GM19328 (cell line): ENCODE results near the gene FGF4.

Source experiments
- ATAC-seq: cut with Tn5 transposase; IDR thresholded peaks from one replicate; pipeline ENCODE4 v1.9.1; 2021; ENCODE audit warnings: mild to moderate bottlenecking, moderate library complexity; ENCODE audit not compliant: unreplicated experiment

FGF4 gene

DNA sequence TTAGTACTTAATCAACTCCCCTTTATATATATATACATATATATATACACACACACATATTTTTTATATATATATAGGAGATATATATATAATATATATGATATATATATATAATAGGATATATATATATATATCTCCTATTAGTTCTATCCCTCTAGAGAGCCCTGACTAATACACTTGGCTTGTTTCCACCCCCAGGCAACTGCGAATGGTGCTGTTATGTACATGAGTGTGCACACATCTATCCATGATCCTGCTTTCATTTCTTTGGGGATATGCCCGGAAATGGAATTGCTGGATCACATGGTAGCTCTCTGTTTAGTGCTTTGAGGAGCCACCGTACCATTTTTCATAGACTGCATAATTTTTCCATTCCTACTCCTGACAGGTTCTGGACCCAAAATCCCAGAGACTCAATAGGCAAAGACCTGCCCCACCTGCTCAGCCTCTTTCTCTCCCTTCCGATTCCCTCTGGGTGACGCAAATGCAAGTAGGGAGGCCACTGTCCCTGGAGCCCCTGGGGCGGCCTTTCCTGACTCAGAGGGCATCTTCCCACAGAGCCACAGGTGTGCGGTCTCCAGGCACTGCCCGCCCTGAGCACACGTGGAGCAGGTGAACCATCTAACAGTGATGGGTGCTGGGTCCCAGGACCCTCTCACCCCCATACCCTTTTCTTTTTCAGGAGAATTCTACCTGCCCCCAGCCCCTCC, 32.1 kb upstream of the FGF4 start:
- ATAC-seq: no peak

DNA sequence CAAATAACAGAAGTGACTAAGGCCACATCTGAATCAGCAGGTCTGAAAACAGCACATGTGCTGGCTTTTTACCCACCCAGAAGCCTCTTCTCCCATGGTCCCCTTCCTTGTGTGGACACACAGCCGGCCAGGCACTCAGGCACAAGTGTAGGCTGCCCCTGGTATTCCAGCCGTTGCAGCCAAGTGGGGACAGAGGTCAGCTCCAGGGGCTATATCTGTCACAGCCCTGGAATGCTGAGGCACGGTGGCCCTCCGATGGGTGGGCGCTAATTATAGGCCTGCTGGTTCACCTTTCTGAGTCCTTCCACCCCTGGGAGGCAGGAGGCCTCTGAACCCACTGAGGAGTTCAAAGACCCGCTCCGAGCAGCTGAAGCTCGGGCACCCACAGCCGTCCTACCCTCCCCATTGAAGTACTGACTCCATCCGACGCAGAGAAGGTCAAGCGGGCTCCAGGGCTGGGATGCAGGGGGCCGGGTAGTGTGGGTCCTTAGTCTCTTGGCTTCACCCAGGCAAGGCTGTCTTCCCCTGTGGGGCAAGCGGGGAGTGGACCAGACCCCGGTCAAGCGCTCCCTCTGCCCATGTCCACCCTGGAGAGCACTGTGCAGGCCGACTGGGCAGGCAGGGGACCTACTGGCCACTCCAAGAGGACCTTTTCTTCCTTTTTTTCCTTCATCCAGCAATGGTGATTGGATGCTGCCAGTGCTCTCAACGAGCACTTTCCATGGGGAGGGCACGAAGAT, 29.8 kb upstream of the FGF4 start:
- no peak for ATAC-seq

DNA sequence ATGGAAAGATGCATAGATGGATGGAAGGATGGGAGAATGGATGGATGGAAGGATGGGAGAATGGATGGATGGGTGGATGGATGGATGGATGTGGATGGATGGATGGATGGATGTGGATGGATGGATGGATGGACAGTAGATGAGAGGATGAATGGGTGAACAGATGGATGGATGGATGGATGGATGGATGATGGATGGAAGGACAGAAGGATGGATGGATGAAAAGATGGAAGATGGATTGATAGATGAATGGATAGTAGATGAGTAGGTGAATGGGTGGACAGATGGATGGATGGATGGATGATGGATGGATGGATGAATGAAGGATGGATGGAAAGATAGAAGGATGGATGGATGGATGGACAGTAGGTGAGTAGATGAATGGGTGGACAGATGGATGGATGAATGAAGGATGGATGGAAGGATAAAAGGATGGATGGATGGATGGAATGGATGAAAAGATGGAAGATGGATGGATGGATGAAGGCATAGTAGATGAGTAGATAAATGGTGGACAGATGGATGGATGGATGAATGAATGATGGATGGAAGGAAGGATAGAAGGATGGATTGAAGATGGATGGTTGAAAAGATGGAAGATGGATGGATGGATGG, 28.6 kb upstream of the FGF4 start:
- ATAC-seq: no peak

DNA sequence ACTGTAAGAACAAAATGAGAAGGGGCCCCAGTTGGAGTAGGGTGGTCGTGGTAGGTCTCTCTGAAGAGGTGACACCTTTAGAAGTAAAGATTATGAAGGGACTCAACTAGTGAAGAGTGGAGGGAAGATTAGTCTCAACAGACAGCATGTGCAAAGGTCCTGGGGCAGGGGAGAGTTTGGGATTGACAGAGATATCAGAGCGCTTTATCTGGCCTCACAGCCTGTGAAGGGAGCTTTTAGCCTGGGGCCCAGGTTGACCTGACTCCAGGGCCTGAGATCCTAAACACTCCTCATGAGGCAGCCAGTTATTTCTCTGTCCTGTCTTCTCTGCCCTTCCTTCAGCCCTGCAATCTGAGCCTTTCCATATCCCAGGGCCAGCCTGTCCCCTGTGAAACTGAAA, 27.9 kb upstream of the FGF4 start:
- no peak for ATAC-seq

DNA sequence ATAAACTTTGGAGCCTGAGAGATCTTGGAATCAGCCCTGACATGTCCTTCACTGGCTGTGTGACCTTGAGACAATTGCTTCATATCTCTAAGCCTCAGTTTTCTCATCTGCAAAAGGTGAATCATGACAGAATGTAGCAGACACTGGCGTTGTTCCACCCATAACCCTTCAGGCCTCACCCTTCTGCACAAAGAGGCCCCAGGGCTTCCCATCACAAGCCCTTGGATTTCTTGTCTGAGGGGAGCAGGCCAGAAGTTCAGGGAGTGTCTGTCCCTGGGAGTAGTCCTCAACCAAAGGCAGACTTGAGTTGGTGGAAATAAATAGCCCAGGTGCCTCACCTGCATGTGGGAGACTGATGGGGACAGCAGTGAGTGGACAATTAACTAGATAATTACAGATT, 27.4 kb upstream of the FGF4 start:
- ATAC-seq: no peak

DNA sequence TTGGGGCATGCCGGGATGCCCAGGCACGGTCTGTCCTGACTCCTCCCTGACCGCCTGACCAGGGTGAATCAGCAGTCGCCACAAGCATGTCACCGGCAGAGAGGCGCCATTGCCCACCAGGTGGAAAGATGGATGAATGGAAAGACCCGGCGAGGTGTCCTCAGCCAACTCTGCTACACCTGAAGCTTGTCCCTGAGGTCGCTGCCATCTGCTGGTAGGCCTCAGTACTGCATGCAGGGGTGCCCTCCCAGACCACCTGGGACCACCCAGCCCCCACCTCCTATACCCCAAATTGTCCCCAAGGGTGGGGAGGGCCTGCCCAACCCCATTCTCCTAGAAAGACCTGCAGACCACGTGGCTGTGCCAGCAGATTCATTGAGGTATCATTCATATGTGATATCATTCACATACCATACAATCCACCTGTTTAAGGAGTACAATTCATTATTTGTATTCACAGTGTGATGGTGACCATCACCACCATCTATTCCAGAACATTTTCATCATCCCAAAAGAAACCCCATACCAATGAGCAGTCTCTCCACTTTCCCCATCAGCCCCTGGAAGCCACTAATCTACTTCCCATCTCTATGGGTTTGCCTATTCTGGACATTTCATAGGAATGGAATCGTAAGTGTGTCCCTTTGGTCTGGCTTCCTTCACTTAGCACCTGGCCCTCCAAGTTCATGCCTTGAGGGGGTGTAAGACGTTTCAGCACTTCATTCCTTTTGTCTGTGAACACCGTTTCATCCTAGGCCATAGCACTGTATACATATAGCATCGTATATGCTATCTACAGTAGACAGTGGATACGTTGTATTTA, 26.6 kb upstream of the FGF4 start:
- ATAC-seq: no peak

DNA sequence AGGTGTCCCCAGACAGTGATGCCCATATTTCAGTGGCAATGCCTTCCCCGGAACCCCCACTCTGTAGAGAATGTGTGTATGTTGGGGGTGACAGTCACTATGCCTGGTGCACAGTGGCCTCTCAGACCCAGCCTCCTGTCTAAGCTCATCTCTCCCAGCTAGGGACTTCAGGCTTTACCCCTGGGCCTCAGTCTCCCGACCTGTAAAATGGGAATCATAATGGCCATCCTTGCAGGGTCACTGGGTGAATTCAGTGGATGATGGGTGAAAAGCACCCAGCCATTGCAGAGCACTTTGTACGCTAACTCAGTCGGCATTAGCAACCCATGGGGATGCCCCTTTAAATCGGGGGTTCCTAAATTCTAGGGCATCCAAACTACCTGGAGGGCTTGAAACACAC, 25.1 kb upstream of the FGF4 start:
- no peak for ATAC-seq

DNA sequence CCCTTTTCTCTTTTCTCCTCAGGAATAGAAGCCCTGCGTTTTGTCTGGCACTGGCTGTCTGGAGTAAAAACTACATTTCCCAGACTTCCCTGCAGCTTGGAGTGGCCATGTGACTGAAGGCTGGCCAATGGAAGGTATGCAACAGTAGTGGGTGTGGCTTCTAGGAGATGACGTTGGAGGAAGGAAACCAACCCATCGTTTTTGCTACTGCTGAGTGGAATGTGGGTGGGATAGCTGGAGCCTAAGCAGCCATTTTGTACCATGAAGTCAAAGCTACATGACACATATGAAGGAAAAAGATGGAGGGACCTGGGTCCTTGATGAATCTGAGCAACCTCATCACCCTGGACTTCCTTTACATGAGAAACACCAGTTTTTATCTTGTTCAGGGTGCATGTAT, 24.4 kb upstream of the FGF4 start:
- no peak for ATAC-seq

DNA sequence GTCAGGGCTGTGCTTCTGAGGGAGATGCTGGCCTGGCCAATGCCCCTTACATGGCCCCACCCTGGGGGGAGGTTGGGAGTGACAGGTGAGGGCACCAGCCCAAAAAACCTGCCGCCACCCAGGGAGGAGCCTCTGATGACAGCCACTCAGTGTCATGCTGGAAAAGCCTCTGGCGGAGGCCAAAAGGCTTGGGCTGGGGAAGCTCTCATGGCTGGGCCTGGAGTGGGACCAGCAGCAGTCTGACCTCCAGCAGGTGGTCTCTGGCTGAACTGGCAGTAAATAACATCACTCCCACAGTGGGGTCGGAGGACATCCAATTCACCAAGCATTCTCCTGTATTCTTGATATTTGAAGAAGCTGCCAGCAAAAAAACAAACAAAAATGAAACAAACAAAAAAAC, 24.0 kb upstream of the FGF4 start:
- no peak for ATAC-seq

DNA sequence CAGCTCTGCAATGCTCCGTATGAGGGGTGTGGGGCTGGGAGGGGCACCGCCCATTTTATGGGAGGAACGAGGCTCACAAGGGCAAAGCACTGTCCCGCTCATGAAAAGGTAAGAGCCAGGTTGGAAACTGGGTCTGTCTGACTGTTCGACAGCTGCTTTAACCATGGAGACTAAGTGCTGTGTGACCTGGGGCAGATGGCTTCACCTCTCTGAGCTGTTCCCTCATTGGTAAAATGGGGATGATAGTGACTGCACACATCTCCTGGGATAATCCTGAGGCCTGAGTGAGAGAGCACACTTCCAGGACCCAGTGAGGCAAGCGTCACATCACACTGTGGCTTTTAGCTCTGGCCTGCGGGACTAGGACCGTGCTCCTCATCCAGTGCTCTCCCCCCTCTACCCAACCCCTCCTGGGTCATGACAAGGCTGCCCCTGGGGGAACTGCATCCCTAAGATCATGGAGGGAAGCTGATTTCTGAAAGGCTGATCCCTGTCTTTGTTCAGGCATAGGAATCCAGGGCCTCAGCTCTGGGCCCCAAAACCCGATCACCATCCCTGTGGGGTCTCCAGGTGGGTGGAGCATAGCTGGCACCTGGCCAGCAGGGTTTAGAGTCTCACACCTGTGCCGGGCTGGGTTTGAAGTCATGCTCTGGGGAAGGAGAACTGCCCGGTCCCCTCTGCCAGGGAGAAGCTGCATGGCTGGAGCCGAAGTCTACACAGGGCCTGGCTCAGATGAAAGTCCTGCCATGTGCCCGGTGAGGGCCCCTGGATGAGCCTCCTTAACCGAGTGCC, 22.8 kb upstream of the FGF4 start:
- no peak for ATAC-seq

DNA sequence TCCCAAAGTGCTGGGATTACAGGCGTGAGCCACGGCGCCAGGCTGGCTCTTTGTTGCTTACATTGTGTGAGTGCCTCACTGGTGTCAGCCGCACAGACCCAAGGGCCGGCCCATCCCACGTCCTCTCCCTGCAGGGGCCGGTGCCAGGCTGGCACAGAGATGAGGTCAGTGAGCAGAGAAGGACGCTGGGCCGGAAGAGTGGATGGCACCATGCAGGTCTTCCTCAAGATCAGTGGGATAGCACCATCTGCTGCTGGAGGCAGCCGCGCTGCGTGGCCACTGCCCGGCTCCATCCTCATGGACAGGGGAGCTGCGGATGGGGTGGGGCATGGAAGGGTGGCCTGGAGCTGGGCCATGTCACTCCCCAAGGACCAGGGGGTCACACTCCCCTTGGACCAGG, 22.0 kb upstream of the FGF4 start:
- no peak for ATAC-seq

DNA sequence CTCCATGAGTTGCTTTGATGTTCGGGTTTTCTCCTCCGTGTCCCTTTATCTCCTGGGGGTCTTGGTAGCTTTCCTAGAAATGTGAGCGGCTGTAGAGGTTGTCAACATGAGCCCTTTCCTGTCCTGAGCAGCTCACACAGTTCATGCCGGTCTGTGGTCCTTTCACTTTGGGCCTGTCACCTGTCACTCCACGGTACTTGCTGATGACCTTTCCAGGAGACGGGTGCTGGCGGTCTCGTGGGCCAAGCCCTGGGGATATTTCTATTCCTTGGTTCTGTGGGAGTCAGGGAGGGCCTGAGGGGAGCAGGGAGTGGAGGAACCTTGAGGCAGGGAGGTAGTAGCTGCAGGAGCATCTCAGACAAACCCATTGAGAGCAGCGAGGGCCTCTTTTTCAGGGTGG, 20.9 kb upstream of the FGF4 start:
- no peak for ATAC-seq

DNA sequence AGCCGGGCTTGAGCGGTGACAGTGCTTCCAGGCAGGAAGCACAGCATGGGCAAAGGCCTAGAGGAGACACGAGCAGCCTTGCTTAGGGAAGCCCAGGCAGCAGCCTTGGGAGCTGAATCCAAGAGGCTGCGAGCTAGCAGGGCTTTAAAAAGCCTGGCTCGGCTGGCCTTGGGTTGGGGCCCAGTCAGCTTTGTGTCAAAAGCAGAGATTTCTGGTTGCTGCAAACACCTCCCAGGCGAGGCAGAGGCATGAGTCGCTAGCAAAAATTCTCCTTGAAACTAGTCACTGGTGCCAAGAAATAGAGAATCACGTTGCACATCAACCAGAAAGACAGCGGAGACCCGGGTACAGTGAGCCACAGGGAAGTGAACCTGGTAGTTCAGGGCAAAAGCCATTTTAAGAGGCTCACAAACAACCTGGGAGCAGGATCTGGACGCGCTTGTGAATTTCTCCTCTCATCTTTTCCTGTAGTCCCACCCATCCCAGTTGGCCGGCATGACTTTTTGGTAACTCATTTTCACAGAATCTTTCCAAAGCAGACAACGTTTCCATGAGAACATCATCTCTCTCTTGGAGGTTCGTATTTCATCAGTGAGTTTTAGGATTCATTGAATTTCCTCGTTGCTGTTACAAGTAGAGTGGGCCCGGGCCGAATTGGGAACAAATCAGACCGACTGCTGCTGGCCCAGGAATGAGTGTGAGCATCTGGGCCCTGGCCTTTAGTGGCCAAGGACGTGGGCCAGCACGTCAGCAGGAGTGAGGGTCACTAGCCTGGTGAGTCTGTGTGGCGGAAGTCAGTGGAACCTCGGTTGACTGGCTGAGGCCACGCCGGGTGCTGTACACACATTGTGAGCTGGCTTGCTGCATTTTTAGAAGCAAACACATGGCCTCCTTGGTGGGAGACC, 16.4 kb upstream of the FGF4 start:
- ATAC-seq: no peak

DNA sequence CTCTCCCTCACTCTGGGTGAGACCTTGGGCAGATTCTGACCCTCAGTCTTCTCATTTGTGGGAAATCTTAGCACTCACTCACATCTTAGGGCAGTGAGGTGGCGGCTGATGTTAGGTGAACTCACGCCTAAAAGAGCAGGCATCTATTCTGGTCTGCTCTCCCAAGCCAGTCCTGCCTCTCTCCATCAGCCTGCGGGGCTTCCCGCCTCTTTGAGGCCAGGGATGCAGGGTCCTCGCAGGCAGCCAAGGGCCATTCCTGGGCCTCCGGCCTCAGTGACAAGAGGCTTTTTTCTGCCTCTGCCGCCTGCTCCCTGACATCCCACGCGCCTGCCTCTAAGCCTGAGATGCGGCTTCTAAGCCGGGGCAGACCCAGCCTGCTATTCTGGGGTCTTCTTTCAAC, 13.8 kb upstream of the FGF4 start:
- no peak for ATAC-seq

DNA sequence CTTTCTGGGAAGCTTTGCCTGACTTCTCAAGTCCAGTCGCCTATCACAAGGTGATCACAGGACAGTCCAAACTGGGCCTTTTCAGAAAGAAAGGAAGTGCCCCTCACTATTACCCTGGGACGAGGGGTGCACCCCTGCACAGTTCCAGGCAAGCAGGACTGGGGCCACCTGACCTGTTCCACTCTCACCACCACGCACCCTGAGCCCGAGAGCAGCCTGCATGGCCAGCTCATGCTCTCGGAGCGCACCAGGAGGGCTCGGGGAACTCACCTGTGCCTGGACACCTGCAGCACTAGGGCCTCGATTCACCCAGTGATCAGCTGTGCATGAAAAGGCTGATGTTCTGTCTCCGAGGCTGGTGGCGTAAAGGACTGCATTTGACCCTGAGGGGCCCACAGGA, 12.8 kb upstream of the FGF4 start:
- ATAC-seq: no peak

DNA sequence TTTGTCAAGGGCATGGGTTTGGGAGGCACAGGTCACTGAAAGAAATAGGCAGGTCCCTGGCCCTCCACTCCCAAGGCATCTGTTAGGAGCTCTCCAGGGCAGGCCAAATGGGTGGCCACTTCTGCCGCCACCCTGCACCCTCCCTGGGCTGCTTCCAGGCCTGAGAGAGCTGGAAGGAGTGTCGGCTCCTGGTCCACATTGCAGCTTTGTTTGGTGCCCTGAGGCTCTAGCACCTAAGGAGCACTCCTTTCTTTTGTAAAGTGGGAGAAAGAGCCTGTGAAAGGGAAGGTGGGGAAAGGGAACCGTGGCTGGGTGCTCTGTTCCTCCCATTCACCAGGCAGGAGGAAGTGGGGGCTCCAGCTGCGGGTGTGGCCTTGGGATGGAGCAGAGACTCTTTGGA, 12.3 kb upstream of the FGF4 start:
- ATAC-seq: no peak

DNA sequence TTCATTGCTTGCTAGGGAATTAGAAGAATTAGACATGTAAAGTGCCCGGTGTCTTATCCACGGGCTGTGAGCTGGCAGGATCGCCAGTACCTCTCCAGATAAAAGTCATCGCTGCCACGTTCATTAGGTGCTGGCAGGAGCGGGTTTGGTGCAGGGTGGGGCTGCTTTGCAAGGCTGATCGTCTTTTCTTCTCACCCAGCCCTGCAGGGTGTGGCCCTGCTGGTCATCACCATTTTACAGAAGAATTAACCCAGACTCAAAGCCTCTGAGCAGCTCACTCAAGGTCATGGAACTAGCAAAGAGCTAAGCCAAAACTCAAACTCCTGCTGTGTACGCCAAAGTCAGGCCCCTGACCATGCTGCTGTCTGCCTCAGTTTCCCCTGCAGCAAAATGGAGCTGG, 6.1 kb upstream of the FGF4 start:
- no peak for ATAC-seq

DNA sequence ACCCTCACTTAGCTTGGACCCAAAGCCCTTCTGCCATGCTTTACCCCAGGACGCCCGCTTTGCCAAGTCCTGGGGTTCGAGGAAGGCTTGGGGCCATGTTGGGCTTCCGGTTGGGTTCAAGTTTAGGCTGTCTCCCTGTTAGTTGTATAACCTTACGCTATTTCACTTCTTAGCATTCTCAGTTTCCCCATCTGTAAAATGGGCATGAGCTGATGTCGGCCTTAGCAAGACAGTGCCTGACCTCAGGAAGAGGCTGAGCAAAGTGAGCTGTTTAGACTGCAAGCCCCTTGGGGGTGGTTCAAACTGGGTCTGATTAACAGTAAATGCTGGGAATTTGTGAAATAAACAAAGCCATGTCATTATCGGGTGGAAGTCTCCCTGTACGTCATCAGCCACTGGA, 3.2 kb upstream of the FGF4 start:
- no peak for ATAC-seq

DNA sequence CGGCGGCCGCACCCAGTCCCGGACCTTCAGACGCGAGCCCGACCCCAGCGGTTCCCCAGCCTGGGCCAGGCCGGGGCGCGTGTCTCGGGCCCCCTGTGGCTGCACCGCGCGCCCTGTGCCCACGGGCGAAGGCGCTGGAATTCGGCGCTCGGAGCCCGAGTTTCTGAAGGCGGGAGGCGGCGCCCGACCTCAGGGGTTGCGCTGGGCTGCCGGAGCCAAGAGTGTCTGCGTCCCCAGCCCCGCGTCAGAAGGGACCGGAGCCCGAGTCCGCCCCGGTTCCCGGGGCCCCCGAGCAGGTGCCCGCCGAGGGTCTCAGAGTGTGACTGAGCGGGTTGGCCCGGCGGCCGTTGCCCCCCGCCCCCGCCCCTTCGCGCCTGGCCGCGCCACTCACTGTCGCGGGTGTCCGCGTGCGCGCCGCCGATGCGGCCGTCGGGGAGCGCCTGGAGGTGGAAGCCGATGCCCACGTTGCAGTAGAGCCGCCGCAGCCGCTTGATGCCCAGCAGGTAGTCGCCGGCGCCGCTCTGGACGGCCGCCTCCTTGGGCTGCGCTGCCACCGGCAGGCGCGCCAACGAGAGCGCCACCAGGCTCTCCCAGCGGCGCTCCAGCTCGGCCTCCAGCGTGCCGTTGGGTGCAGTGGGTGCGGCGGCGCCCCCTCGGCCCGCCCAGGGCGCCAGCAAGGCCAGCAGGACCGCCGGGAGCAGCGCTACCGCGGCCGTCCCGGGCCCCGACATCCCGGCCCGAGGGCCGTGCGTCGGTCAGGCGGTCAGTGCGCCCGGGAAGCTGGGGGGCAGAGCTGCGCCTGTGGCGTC, 583 bp downstream of the FGF4 start:
- no peak for ATAC-seq
